A549 treated with AZD2906 at 1 μM for 4 hours (cell line): ENCODE data around the gene COP1. TPM values are rescaled to one million over a fixed set of nuclear protein-coding genes. Genes with fewer than 3 reads are reported as not detected.

Experiments
- total RNA-seq: library from RNA; stranded (reverse); fragments of 200-300 nt; extraction: Qiagen RNA extraction; gene quantifications from 5 replicates; pipeline ENCODE4 v1.2.3, GENCODE V29; 2022

Gene COP1
- total RNA-seq = 24.9 to 28.6 TPM (median 26.6 TPM) in 5 replicates

GRCh38 chr1:176206961-176207902 is at the start of gene COP1:
Gene COP1, minus strand, starts transcription at chr1:176207286. Its CDS starts 308 bp downstream, at chr1:176206978.

